Measurements from ENCODE around the gene BPIFB1.

Gene BPIFB1

DNA sequence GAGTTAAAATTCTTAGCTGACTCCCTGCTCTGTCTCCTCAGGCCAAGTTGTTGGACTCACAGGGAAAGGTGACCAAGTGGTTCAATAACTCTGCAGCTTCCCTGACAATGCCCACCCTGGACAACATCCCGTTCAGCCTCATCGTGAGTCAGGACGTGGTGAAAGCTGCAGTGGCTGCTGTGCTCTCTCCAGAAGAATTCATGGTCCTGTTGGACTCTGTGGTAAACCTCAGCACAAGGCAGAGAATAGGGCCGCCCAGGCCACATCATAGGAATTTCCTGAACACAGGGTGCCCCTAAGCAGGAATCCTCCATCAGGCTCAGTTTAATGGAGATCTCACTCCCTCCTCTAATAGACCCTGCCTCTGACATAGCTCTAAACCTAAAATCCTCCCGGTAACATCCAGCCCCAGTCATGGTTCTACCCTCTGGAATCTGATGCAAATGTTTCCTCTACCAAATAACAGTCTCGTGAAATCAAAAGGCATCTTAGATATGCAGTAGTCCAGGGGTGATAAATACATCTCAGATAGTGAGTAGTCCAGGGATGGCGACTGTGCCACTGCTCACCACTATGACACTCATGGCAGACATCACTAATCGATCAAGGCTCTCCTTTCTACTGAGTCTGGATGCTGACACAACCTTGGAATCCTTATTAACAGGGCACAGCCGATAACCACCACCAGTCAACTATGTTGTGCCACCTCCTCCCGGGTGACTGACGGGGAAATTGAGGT lies 18.3 kb downstream of the BPIFB1 start:
- no peak overlapping the region for H3K9ac ChIP-seq (ENCODE audit: low read length)
- TF ChIP-seq EZH2phosphoT487 (IDR thresholded peaks at IDR 0.05; ENCODE audit: low read depth): no peak
- TF ChIP-seq, protein P1, sequence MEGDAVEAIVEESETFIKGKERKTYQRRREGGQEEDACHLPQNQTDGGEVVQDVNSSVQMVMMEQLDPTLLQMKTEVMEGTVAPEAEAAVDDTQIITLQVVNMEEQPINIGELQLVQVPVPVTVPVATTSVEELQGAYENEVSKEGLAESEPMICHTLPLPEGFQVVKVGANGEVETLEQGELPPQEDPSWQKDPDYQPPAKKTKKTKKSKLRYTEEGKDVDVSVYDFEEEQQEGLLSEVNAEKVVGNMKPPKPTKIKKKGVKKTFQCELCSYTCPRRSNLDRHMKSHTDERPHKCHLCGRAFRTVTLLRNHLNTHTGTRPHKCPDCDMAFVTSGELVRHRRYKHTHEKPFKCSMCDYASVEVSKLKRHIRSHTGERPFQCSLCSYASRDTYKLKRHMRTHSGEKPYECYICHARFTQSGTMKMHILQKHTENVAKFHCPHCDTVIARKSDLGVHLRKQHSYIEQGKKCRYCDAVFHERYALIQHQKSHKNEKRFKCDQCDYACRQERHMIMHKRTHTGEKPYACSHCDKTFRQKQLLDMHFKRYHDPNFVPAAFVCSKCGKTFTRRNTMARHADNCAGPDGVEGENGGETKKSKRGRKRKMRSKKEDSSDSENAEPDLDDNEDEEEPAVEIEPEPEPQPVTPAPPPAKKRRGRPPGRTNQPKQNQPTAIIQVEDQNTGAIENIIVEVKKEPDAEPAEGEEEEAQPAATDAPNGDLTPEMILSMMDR (IDR thresholded peaks at IDR 0.05; ENCODE audit: low read depth, low read length): no peak
- H3K79me2 ChIP-seq (ENCODE audit: low read length): no peaks in the 10 kb centered on the region
- H4K20me1 ChIP-seq (ENCODE audit: insufficient read depth, low read length): no peaks in the 10 kb centered on the region
- no peak overlapping the region for H2AFZ ChIP-seq (ENCODE audit: low read depth, low read length)
- no peak overlapping the region for H3K4me3 ChIP-seq (ENCODE audit: low read length)
- H3K9me3 ChIP-seq (ENCODE audit: insufficient read depth, low read length): no peaks in the 10 kb centered on the region
- H3K36me3 ChIP-seq (replicated peaks; ENCODE audit: low read depth, low read length): no peaks in the 10 kb centered on the region
- peaks cover 3% of the 10 kb centered on the region; the same call in 1 of the 2 replicates for H3K4me1 ChIP-seq (ENCODE audit: low read length)
- no peak overlapping the region for H3K27ac ChIP-seq (ENCODE audit: low read length)
- H3K4me2 ChIP-seq (ENCODE audit: low read length): no peak overlapping the region
- peaks cover 11% of the 10 kb centered on the region for H3K27me3 ChIP-seq (ENCODE audit: low read depth, low read length)

DNA sequence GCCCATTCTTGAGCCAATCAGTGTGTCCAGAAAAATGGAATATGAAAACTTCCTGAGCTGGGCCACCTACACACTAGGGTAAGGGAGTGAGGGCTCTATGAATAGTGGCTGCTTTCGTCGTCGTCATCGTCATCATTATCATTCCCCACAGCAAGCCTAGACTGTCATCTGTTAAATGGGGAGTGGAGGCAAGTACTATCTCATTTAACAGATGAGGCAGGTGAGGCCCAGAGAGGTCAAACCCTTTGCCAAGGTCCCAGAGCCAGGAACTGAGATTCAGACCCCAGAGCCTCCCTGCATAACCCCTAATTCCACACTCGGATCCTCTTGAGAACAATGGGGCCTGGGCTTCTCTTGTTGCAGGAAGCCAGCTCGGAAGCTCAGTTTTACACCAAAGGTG lies 20.6 kb downstream of the BPIFB1 start:
- Histone ChIP-seq H3K4me2 (ENCODE audit: low read length) (no peak overlapping the region), H3K36me3 (replicated peaks; ENCODE audit: low read depth, low read length) (no peaks in the 10 kb centered on the region), H3K27ac (ENCODE audit: low read length) (no peak overlapping the region), H4K20me1 (ENCODE audit: insufficient read depth, low read length) (no peaks in the 10 kb centered on the region), H2AFZ (ENCODE audit: low read depth, low read length) (no peak overlapping the region), H3K79me2 (ENCODE audit: low read length) (no peaks in the 10 kb centered on the region), H3K4me1 (ENCODE audit: low read length) (peaks cover 3% of the 10 kb centered on the region; the same call in 1 of the 2 replicates), H3K9ac (ENCODE audit: low read length) (no peak overlapping the region), H3K27me3 (ENCODE audit: low read depth, low read length) (peaks cover 5% of the 10 kb centered on the region; the same call in 1 of the 2 replicates), H3K9me3 (ENCODE audit: insufficient read depth, low read length) (no peaks in the 10 kb centered on the region), H3K4me3 (ENCODE audit: low read length) (no peak overlapping the region)
- TF ChIP-seq, protein P1 (IDR thresholded peaks at IDR 0.05; ENCODE audit: low read depth, low read length): no peak
- TF ChIP-seq EZH2phosphoT487 (IDR thresholded peaks at IDR 0.05; ENCODE audit: low read depth): no peak

DNA sequence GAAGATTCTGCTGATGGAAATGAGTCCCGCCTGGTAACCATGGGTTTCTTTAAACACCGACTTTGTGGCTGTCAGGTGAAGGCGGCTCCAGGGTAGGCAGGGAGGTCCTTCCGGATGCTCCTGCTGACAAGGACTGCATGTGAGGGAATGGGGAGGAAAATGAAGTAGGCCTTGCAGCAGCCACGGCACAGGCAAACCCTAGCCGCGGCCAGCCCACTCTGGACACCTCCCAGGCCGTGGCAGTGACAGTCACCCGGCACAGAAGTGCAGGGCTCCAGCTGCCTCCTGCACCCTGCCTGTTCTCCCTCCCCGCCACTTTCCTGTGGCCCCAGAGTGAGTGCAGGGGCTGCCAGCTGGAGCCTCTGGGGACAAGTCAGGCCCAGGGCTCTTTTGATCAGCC lies 21.0 kb downstream of the BPIFB1 start:
- H3K4me3 ChIP-seq (ENCODE audit: low read length): no peak overlapping the region
- H3K9me3 ChIP-seq (ENCODE audit: insufficient read depth, low read length): no peaks in the 10 kb centered on the region
- no peak overlapping the region for H3K9ac ChIP-seq (ENCODE audit: low read length)
- H3K79me2 ChIP-seq (ENCODE audit: low read length): no peaks in the 10 kb centered on the region
- no peaks in the 10 kb centered on the region for H4K20me1 ChIP-seq (ENCODE audit: insufficient read depth, low read length)
- no peaks in the 10 kb centered on the region for H3K36me3 ChIP-seq (replicated peaks; ENCODE audit: low read depth, low read length)
- H3K27ac ChIP-seq (ENCODE audit: low read length): no peak overlapping the region
- H3K4me2 ChIP-seq (ENCODE audit: low read length): no peak overlapping the region
- H2AFZ ChIP-seq (ENCODE audit: low read depth, low read length): no peak overlapping the region
- peaks cover 3% of the 10 kb centered on the region; the same call in 1 of the 2 replicates for H3K4me1 ChIP-seq (ENCODE audit: low read length)
- peaks cover 5% of the 10 kb centered on the region; the same call in 1 of the 2 replicates for H3K27me3 ChIP-seq (ENCODE audit: low read depth, low read length)
- TF ChIP-seq, protein P1 (IDR thresholded peaks at IDR 0.05; ENCODE audit: low read depth, low read length): no peak
- no peak for TF ChIP-seq EZH2phosphoT487 (IDR thresholded peaks at IDR 0.05; ENCODE audit: low read depth)

DNA sequence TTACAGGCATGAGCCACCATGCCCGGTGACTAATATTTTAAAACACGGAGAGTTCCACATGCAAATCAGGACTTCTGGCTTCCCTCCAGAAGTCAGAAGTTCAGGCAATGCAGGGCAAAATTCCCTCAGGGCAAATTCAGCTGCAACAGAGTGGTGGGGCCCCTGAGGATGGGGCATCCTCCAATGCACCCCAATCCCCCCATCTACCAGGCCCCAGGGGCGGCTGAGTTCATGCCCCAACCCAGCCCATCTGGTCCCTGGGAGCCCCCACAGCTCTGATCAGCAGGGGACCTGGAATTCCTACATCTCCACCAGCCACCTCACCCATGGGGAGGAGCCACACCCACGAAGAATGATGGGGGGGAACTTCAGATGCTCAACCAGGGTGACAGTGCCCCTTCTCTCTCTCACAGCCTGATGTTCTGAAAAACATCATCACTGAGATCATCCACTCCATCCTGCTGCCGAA lies 22.6 kb downstream of the BPIFB1 start:
- H3K4me3 ChIP-seq (ENCODE audit: low read length): no peak overlapping the region
- peaks cover 3% of the 10 kb centered on the region; the same call in 1 of the 2 replicates for H3K4me1 ChIP-seq (ENCODE audit: low read length)
- H3K9ac ChIP-seq (ENCODE audit: low read length): no peak overlapping the region
- H3K27ac ChIP-seq (ENCODE audit: low read length): no peak overlapping the region
- H3K4me2 ChIP-seq (ENCODE audit: low read length): no peak overlapping the region
- H3K36me3 ChIP-seq (replicated peaks; ENCODE audit: low read depth, low read length): no peaks in the 10 kb centered on the region
- no peak for TF ChIP-seq EZH2phosphoT487 (IDR thresholded peaks at IDR 0.05; ENCODE audit: low read depth)
- TF ChIP-seq, protein P1 (IDR thresholded peaks at IDR 0.05; ENCODE audit: low read depth, low read length): no peak
- H4K20me1 ChIP-seq (ENCODE audit: insufficient read depth, low read length): no peaks in the 10 kb centered on the region
- no peak overlapping the region for H2AFZ ChIP-seq (ENCODE audit: low read depth, low read length)
- no peaks in the 10 kb centered on the region for H3K9me3 ChIP-seq (ENCODE audit: insufficient read depth, low read length)
- no peaks in the 10 kb centered on the region for H3K79me2 ChIP-seq (ENCODE audit: low read length)
- H3K27me3 ChIP-seq (ENCODE audit: low read depth, low read length): peaks cover 5% of the 10 kb centered on the region; the same call in 1 of the 2 replicates

Data from OCI-LY3 (cell line).